Ishikawa (cell line): Measurements from ENCODE around the gene EPHA8.

Experiments
- CEBPB ChIP-seq: IDR thresholded peaks from 2 replicates; pipeline ENCODE4 v1.6.1; 2012
- CREB1 ChIP-seq: IDR thresholded peaks from 2 replicates; pipeline ENCODE4 v1.6.1; 2012; ENCODE audit warnings: low read depth
- EGR1 ChIP-seq: IDR thresholded peaks from 2 replicates; pipeline ENCODE4 v1.6.1; 2012
- EP300 ChIP-seq: IDR thresholded peaks from 2 replicates; pipeline ENCODE4 v1.6.1; 2012; ENCODE audit warnings: borderline replicate concordance
- FOXM1 ChIP-seq: IDR thresholded peaks from 2 replicates; pipeline ENCODE4 v1.6.1; 2012; ENCODE audit warnings: low read depth, borderline replicate concordance
- NFIC ChIP-seq: IDR thresholded peaks from 2 replicates; pipeline ENCODE4 v1.6.1; 2012
- RAD21 ChIP-seq: IDR thresholded peaks from 2 replicates; pipeline ENCODE4 v1.6.1; 2012; ENCODE audit warnings: low read depth
- REST ChIP-seq: IDR thresholded peaks from 2 replicates; pipeline ENCODE4 v1.6.1; 2012; ENCODE audit warnings: low read depth, mild to moderate bottlenecking
- TAF1 ChIP-seq: IDR thresholded peaks from 2 replicates; pipeline ENCODE4 v1.6.1; 2012; ENCODE audit warnings: low read depth, mild to moderate bottlenecking
- TCF12 ChIP-seq: IDR thresholded peaks from 2 replicates; pipeline ENCODE4 v1.6.1; 2012; ENCODE audit warnings: low read depth
- TEAD4 ChIP-seq: IDR thresholded peaks from 2 replicates; pipeline ENCODE4 v1.6.1; 2012
- USF1 ChIP-seq: IDR thresholded peaks from 2 replicates; pipeline ENCODE4 v1.6.1; 2012
- YY1 ChIP-seq: IDR thresholded peaks from 2 replicates; pipeline ENCODE4 v1.6.1; 2012; ENCODE audit warnings: low read depth
- ZBTB7A ChIP-seq: IDR thresholded peaks from 2 replicates; pipeline ENCODE4 v1.6.1; 2012; ENCODE audit warnings: low read depth
- TF ChIP-seq, protein P1 (sequence below): IDR thresholded peaks from 2 replicates; pipeline ENCODE4 v1.6.1; 2012

Gene EPHA8

GRCh38 chr1:22608361-22608760 lies 45.1 kb downstream of the EPHA8 start:
- no peak for TF ChIP-seq NFIC
- no peak for TF ChIP-seq TEAD4
- TF ChIP-seq RAD21: no peak
- no peak for TF ChIP-seq CEBPB
- TF ChIP-seq FOXM1: no peak
- no peak for TF ChIP-seq TCF12
- TF ChIP-seq USF1: no peak
- no peak for TF ChIP-seq EGR1
- no peak for TF ChIP-seq CREB1
- TF ChIP-seq TAF1: no peak
- TF ChIP-seq, protein P1, sequence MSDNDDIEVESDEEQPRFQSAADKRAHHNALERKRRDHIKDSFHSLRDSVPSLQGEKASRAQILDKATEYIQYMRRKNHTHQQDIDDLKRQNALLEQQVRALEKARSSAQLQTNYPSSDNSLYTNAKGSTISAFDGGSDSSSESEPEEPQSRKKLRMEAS: no peak

DNA sequence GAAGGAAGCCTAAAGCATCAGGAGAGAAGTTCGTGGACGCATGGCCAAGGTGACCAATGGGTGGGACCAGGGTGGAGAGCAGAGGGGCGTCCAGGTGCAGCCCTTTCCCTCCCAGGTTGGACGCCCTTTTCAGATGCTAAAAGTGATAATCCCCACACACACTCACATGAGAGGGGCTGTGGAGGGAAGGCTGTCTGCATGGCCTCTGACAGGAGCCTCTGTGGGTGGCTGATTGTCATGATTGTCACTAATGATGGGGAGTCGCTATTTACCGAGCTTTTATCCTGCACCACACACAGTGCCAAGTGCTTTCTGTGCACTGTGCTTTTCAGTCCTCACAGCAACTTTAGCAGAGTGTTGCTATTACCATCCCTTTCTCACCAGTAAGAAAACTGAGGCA lies 46.0 kb downstream of the EPHA8 start:
- no peak for TF ChIP-seq ZBTB7A
- TF ChIP-seq, protein P1: no peak
- no peak for TF ChIP-seq TCF12
- no peak for TF ChIP-seq TAF1
- no peak for TF ChIP-seq CREB1
- no peak for TF ChIP-seq FOXM1
- TF ChIP-seq TEAD4: no peak
- no peak for TF ChIP-seq EP300
- TF ChIP-seq RAD21: no peak

DNA sequence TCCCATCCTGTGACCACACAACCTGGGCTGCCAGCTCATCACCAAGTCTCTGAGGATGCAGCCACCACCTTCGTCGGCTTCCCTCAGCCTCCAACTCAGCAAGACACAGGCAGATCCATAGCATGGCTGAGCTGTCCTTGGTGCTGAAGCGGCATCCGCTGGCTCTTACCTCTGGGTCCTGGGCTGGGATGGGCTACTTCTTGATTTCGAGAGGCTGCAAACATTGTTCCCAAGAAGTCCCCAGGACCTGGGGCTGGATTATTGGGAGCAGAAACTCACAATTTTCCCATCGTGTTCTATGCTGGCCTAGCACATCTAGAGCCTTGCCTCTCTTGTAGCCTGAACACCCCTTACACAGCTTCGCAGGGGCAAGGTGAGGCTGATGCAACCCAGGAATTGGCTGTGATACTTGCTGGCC lies 48.2 kb downstream of the EPHA8 start:
- no peak; the same call in 1 of the 2 replicates for TF ChIP-seq TEAD4
- TF ChIP-seq CREB1: no peak
- peak; percentile 50; the same call in 1 of the 2 replicates for TF ChIP-seq YY1
- TF ChIP-seq REST: peak; percentile 99
- TF ChIP-seq CEBPB: no peak
- TF ChIP-seq, protein P1: peak; percentile 44; the same call in 1 of the 2 replicates
- no peak for TF ChIP-seq TAF1

DNA sequence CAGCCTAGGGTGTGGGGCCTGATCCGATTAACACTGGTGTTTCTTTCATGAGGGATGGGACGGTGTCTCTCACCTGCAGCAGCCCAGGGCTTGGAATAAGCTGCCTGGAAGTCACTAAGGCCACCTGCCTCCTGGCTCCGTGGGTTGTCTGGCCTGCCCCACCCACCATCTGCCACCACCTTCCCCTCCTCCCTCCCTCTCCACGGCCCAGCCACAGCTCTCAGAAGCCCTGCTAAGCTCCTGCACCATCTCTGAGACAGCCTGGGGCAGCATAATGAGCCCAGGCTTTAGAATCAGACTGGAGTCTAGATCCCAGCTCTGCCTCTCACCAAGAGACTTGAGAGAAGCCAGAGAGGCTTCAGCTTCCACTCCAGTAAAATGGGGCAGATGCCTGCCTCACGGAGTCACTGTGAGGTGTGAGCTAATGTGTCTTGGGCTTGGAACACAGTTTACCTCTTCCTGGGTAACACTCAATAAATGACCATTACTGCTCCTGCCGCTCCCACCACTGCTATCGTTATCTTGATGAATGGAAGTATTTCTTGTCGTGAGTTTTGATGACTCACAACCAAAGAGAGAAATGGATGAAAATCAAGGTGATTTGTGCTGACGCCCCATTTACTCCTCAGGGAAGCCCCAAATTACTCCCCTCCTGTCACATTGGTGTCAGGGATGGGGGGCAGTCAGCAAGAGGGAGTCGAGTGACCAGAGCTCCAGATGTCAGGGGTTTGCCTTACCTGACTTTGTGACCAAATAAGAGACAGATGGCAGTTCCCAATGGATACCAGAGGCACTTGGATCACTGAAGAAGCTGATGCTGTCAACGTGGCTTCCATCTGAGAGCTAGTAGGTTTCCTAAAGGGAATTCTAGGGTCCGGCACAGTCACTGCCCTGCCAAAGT lies 49.6 kb downstream of the EPHA8 start:
- TF ChIP-seq NFIC: no peak
- no peak for TF ChIP-seq USF1
- TF ChIP-seq RAD21: no peak
- TF ChIP-seq, protein P1: no peak
- TF ChIP-seq TAF1: no peak

- TF ChIP-seq TEAD4 (no peak), ZBTB7A (no peak), CREB1 (no peak), RAD21 (no peak), TAF1 (no peak), TCF12 (no peak), YY1 (no peak), NFIC (no peak), CEBPB (no peak)
These were observed 50.3 kb downstream of the EPHA8 start for GRCh38 chr1:22613572-22613918.

- TF ChIP-seq FOXM1 (no peak), CREB1 (no peak), EGR1 (no peak), YY1 (no peak), NFIC (no peak), CEBPB (no peak), TCF12 (no peak), REST (no peak), TAF1 (no peak), USF1 (no peak)
- TF ChIP-seq, protein P1: no peak
These were observed 50.7 kb downstream of the EPHA8 start for GRCh38 chr1:22613951-22614350.
